DMS153 (cell line): ENCODE results near the gene MS4A4A.
A peak's percentile ranks its signal among the peaks of the same experiment; 100 is the strongest.
"Not testable (repeated sequence)": the region's sequence is repeated elsewhere in the genome, so short reads cannot be mapped to it uniquely, and the experiment has no call there.

Experiments used
- DNase-seq: peaks from one replicate; lab custom pipeline; 2025; lab: John Stamatoyannopoulos, UW

MS4A4A gene

DNA sequence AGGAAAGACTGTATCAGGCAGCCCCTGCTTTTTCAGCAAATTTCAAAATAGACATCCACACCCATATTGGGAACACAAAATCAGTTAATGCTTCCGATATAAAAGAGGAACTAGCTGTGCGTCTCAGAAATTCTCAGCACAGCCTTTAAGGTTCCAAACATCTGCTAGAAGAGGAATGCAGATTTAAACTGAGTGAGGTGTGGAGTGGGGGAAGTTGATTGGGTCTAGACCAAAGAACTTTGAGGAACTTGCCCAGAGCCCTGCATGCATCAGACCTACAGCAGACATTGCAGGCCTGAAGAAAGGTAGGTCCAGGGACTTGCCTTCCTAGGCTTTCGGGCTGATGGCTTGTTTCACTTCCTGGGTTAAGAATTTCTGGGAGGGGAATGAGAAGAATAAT lies at the start of gene MS4A4A:
TSS of gene MS4A4A (plus strand) at position 255 of the 400 bp plus-strand sequence. CDS start at position 265, 10 bp downstream.
- no peak for DNase-seq

DNA sequence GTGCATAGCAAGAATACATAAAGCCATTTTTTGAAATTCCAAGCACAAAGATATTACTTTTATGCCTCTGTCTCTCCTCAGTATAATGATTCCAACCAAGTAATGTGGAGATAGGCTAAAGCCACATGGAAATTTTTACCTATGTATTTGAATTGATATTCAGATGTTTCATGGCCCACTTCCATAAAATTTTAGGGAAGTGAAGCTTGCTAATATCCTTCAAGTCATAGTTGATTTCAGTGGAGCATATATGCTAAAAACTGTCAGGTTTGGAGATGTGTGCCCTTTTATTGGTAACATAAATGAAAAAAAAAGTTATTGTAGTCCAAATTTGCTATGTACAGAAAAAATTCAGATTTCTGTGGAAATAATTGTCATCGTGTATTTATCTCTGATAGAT lies 49.8 kb upstream of the MS4A4A start:
- no peak for DNase-seq

DNA sequence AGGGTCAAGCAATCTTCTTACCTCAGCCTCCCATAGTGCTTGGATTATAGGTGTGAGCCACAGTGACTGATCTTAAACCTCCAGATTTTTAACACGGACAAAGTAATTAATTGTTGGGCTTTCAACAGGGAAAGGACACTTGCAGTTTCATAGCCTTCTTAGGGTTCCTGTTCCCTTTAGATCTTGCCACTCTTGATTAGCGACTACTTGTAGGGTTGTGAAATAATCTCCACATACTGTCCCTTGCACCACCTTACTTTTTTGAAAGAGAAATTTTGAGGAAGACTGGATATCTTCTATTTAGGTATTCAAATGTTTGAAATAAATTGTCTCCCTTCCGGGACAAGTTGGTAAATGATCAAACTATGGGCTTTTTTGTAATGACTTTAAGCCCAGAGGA lies 45.1 kb upstream of the MS4A4A start:
- no peak for DNase-seq

DNA sequence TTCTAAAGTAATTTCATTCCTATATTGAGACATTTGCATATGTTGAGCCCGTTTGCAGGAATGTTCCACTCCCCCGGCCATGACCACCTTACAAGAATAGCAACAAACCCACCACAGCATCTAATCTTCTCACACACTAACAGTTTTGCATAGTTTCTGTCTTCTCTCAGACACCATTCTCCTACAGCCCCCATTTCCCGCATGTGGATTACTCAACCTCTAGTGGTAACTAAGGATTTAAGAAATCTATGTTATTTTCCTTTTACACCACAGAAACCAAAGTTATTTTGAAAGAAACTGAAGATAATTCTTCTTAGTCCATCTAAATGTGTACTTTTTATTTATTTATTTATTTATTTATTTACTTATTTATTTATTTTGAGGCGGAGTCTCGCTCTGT lies 39.8 kb upstream of the MS4A4A start:
- DNase-seq, result no peak

DNA sequence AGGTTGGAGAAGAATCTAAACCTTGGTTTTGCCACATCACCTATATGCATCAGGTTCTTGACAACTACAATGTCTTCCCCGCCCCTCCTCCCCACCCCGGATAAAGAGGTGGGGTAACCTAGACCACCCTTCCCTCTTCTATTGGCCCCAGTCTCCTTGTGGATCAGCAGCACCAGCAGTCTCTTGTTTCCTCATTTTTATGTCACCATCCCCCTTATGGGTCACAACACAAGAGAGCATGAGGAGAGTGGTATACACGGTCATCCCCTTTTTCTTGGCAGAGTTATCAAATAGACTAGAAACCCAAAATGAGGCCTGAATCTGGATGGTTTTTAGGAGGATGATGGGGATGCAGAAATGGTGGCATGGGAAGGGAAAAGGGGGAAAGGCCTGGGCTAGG lies 38.7 kb upstream of the MS4A4A start:
- no peak for DNase-seq

DNA sequence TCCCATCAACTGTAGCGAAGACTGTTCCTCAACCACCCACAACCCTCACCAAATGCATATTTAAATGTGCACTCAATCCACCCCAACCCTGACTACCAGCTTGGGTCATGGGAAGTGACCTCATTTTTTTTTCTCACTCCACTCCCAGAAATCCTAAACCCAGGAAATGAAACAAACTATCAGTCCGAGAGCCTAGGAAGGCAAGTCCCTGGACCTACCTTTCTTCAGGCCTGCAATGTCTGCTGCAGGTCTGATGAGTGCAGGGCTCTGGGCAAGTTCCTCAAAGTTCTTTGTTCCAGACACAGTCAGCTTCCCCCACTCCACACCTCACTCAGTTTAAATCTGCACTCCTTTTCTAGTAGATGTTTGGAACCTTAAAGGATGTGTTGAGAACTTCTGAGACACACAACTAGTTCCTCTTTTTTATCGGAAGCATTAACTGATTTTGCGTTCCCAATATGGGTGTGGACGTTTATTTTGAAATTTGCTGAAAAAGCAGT lies 37.7 kb upstream of the MS4A4A start, which contains the start of gene MS4A4E:
TSS of gene MS4A4E (minus strand) at position 398 of the 500 bp plus-strand sequence. CDS start 13,082 bp downstream, outside the sequence.
- no peak for DNase-seq

DNA sequence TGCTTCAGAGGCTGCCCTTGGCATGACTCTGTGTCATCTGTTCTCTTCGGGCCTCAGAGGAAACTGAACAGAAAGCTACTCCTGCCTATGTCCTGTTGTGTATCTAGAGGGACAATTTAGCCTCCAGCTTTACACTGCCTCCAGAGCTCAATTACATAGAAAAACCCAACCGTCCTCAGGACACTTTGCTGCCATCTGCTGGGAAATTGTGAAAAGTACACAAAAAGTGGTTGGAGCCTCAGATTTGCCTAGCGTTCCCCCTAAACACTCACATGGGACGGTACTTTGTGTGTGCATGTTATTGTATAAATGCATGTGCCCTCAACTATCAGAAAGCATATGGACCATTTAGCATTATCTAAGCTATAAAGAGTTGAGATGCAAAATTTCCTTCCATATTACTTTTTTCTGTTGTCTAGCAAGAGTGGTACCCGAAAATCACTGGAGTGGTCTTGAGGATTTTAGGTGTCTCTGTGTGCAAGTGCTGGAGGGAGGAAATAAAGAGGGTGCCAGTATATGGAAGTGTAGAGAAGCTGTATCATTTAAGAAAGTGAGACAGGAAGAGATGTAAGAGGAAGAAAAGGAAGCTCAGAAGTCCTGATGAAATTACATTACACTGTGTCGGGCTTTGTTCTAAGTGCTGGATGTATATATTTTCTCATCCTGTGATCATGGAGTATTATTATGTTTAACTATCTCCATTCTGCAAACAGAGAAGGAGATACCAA lies 28.8 kb upstream of the MS4A4A start:
- peak; percentile 3 for DNase-seq

DNA sequence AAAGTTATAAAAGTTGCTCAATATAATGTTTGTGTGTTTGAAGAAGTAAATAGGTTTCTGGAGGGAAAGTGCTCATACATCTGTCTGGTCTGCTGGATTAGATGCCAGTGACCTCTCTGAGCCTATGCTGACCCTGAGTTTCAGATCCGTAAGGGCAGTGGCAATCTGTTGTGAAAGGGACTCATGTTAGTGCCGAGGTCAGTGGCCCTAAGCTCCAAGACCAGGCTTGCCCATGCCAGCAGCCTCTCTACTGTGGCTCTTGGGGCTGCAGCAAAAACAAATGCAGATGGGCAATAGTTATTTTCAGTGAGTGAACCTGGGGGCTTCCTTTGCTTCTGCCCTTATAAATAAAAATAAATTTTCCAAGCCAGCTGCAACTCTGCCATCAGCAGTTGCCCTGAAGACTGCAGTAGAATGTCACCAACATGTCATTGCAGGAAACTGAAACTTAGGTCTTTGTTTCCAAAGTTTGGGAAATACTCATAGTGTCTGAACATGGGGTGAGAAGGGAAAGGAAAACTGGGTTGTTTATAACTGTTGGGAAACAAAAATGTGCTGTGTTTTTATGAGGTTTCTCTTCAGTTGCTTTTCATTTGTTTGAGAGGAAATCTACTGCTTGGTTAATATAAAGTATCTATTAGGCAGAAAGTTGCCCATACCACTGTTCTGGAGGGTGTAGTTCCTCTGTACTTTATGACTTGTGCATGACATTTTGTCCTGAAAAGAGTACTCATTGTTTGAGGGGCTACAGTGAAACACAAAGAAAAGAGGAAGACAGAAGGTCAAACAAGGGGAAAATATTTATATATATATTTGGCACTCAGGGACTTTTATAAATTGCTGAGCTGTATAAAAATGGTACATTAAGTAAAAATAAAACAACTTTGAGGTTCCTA lies 28.0 kb upstream of the MS4A4A start:
- DNase-seq, result no peak

DNA sequence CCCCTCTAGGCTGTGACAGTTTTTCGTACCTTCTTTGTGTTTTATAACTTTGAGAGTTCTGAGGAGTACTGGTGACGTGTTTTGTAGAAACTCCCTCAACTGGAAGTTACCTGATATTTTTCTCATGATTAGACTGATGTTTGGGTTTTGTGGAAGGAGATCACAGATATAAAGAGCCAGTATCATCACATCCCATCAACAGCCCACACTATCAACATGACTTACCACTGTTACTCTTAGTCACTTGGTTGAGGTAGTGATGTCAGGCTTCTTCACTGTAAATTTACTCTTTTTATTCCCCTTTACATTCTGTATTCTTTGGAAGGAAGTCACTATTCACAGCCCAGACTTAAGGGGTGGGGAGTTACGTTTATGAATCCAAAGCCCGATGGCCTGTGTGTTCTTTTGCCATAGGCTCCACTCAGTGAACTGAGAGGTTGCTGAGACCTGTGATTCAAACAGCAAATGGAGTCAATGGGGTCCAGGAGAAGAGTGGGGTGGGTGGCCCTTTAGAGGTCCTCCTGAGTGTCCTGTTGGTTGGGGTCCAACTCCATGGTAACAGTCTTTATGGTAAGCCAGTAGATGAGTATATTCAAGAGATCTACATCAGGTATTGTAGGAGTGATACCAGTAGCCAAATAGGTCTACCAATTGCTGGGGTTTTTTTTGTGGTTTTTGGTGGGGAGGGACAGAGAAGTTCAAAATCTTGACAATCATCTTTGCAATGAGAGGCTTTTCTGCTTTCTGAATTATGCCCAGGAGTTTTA lies 22.3 kb upstream of the MS4A4A start:
- DNase-seq, result no peak

DNA sequence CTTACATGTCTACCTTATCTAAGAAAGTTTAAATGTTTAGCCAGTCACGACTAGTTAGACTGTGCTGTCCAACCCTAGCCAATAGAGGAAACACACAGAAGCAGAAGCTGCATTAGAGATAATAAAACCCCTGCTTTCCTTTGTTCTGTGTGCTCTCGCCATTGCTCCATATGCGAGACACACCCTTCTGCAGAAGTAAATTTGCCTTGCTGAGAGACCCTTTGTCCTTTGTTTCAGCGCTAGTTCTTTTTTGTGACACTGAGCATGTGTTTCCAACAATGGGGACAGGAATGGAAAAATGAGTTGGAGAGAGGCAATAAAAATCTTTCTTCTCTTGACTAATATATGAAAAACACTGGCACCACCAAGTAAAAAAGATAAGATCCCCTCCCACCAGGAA lies 19.5 kb upstream of the MS4A4A start:
- DNase-seq, result no peak

DNA sequence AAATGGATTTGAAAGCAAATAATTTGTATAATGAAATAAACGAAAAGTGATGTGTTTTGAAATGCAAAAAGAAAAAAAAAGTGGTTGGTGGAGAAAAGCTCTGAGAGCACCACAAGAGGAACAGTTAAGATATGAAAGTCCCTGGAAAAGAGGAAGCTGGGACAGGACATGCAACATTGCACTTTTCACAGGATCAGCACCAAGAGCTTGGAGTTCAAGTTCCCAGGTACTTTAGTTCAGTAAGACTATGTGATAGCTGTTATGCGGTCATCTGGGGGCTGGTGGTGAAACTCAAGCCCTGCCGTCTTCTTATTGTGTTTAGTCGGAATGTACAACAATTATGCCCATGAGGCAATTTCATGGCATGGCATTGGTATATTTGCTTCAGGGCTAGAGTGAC lies 17.1 kb upstream of the MS4A4A start:
- DNase-seq, result no peak

DNA sequence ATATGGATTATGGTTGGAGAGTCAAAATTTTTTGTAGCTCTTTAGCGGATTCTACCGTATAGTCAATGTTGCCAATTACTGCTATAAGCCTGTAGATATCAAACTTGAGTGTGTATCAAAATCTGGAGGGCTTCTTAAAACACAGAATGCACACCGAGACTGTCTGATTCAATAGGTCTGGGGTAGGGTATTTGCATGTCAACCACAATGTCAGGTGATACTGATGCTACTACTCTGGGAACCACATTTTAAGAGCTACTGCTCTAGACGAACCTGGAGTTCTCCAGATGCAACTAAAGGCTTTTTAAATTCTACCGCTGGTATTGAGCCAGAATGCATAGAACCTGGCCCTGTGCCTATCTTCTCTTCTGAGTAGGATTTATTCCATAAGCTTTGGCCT lies 15.8 kb upstream of the MS4A4A start:
- no peak for DNase-seq

DNA sequence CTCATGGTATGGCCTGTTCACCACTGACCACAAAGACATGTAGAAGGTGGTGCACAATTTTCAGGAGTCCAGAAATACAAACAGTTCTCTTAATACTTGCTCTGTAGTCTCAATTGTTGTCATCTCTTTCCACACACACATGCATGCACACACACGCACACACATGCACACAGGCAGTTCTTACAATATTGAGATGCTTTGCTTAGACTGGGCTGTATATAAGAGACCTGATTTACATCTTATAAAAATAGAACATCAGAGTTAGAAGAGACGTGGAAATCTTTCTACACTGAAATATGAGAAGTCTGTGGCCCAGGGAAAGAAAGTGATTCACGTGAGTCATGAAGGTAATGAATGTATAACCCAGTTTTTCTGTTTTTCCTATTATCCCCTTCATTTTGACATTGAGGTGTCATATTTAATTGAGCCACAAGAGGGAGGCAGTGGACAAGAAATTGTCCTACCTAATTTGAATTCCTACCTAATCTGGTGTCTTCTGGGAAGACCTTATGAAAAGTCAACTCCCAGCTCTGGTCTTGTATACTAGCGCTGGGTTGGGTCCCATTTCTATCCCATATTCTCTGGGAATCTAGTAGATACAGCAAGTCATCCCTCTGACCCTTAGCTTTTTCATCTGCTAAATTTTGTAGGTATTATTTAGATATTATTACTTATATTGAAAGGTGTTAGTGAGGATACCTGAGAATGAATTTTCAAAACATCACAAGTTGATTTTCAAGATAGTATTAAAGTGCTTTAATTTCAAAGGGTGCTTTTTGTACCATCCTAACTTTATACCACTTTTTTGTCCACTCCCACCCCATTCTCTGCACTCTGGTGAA lies 14.9 kb upstream of the MS4A4A start:
- peak; percentile 19 for DNase-seq

DNA sequence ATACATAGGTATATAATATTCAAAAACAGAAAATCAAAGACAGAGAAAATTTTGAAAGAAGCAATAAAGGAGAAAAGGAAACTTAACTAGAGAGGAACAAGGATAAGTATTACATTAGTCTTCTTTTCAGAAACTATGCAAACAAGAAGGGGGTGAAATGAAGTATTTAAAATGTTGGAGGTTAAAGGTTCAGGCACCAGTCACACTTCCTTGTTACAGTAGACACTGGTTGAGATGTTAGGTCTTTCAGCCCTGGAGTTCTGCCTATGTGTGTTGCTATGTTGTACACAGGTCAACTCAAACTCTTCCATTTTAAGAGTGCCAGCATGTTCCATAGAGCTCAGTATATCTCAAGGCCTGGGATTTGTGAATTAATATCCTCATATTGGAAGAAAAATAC lies 6.0 kb upstream of the MS4A4A start:
- no peak for DNase-seq

DNA sequence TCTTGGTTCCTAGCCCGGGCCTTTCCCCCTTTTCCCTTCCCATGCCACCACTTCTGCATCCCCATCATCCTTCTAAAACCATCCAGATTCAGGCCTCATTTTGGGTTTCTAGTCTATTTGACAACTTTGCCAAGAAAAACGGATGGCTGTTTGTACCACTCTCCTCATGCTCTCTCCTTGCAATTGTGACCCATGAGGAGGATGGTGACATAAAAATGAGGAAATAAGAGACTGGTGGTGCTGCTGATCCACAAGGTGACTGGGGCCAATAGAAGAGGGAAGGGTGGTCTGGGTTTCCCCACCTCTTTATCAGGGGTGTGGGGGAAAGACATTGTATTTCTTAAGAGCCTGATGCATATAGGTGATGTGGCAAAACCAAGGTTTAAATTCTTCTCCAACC lies 1.0 kb downstream of the MS4A4A start:
- no peak for DNase-seq

DNA sequence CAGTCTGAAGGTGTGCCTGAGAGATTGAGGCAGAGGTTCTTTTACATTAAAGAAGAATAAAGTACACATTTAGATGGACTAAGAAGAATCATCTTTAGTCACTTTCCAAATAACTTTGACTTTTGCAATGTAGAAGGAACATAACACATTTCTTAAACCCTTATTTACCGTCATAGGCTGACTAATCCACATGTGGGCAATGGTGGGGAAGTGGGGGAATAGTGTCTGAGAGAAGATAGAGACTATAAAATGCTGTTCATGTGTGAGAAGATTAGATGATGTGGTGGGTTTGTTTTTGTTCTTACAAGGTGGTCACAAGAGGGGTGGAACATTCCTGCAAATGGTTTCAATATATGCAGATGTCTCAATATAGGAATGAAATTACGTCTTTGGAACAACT lies 1.8 kb downstream of the MS4A4A start:
- DNase-seq, result no peak

DNA sequence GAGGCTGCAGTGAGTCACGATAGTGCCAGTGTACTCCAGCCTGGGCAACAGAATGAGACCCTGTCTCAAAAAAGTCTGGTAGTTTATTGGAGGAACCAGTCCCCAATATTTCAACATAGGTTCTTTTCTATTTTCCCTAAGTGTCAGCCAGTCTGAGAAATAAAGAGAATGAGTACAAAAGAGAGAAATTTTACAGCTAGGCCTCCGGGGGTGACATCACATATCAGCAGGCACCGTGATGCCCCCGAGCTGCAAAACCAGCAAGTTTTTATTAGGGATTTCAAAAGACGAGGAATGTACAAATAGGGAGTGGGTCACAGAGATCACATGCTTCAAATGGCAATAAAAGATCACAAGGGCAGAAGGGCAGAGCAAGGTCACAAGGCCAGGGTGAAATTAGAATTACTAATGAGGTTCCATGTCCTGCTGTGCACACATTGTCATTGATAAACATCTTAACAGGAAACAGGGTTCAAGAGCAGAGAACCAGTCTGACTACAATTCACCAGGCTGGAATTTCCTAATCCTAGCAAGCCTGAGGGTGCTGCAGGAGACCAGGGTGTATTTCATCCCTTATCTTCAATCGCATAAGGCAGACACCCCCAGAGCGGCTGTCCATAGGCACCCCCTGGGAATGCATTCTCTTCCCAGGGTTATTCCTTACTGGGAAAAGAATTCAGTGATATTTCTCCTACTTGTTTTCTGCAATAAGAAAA lies 5.1 kb downstream of the MS4A4A start:
- DNase-seq, result not testable (repeated sequence)

DNA sequence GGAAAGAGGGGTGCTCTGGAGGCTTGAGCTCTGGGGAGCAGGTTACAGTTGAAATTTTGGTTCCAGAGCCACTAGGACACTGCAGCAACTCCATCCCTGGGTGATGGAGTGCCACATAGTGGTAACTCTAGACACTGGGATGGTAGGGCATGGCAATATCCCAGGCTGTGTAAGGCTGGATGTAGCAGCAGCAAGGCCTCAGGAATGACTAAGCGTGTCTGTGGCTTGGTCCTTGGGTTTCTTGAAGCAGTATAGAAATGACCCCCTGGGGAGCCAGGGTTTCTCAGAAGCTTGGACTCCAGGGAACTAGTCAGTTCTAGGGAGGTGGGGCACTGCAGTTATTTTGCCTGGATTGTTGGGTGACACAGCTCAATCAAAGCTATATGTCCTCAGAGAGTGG lies 8.1 kb downstream of the MS4A4A start:
- no peak for DNase-seq

DNA sequence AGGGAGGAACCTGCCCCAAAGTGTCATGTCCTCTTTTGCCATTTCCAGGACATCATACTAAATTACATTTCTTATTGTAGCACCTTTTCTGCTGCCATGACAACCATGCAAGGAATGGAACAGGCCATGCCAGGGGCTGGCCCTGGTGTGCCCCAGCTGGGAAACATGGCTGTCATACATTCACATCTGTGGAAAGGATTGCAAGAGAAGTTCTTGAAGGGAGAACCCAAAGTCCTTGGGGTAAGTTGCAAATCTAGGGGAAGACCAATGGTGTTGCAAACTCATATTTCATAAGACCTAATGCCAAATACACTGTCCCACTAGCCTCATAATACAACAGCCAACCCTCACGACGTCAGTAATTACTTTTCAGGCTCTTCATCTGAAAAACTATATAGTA lies 11.7 kb downstream of the MS4A4A start:
- no peak for DNase-seq

DNA sequence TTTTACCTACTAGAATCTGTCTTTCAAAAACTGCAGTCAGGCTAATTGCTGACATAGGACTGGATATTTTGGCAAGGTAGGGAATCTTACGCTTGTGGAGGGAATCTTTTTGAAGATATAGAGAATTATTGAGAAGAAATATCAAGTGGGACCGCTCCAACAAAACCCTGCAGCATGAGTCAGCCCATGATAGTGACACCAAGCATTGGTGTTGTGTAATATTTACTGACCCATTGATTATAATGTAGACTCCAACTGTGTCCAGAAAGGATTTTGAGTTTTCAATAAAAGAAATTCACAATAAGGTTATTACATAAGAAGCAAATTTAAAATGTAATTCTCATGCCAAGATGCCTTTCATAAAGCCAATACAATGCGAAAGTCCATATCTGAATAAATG lies 20.7 kb downstream of the MS4A4A start:
- no peak for DNase-seq

DNA sequence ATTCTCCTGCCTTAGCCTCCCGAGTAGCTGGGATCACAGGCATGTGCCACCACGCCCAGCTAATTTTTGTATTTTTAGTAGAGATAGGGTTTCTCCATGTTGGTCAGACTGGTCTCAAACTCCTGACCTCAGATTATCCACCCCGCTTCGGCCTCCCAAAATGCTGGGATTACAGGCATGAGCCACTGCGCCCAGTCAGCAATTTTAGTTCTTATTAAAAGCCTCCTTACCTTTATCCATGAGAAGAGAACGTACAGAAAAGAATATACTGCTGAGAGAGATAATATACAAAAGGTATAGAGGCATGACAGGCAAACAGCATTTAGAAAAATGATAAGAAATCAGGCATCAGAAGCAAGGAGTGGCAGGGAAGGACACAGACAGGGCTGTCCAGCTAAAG lies 21.4 kb downstream of the MS4A4A start:
- DNase-seq, result not testable (repeated sequence)
